Midbrain (tissue), 1 donor: ENCODE data around the gene PPP3R1.
"Not testable (repeated sequence)": the region's sequence is repeated elsewhere in the genome, so short reads cannot be mapped to it uniquely, and the experiment has no call there.

Experiments used
- DNase-seq: peaks from one replicate; lab custom pipeline; 2025; lab: John Stamatoyannopoulos, UW

The PPP3R1 gene

DNA sequence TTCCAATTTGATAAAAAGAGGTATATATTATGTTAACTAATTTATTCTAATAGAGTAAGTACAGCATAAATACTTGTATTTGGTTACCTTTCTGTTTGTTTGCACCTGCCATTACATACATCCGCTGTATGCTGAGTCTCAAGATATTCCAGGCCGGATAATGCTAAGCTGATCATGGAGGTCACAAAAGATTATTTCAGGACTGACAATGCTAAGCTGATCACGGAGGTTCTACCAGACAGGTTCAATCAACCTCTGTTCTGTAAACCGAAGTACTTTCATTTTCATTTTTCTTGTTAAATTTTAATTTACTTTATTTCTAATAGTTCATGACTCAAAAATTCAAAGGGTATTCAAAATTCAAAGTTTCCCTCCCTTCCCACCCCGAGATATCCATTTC lies 63.5 kb downstream of the PPP3R1 start:
- DNase-seq, result no peak

DNA sequence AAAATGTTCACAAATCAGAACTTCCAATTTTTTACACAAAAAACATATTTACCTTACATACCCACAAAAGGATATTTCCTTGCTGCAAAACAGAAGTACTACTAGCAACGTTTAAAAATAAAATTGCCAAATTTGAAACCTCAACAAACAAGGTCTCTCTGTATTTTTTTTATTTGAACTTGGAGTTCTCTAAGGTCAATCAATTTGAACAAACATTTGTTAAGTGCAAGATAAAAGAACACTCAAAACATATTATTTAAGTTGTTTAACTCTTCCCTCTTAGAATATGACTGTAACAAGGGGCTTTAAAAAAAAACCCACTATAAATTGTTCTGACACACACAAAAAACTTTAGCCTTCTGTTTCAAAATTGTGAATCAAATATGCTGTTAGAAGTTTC lies 65.0 kb downstream of the PPP3R1 start:
- no peak for DNase-seq

DNA sequence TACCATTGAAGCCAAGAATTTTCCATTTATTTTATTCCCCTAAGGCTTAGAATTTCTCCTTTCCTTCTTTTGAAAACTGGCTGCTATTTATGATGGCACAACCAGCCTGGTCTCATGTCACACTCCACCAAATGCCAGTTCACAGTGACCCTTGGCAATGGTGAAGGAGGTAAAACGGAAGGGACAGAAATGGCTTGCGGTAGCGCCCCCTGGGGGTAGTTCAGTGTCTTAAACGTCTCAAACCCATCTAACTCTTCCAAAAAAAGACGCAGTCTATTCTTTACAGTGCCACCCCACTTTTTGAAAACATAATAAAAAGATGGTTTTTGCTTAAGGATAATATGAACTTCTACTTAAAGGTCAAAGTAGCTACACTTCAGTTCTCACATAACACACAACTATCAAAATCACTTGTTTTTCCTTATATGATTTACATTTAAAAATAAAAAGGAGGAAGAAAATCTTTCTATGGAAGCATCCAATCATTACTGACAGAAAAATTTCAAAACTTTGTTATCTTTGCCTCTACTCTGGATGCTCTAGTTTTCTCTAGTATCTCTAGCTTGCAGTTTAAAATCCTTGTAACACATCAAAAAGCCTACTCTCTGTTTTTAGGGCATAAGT lies 66.7 kb downstream of the PPP3R1 start:
- DNase-seq, result no peak

DNA sequence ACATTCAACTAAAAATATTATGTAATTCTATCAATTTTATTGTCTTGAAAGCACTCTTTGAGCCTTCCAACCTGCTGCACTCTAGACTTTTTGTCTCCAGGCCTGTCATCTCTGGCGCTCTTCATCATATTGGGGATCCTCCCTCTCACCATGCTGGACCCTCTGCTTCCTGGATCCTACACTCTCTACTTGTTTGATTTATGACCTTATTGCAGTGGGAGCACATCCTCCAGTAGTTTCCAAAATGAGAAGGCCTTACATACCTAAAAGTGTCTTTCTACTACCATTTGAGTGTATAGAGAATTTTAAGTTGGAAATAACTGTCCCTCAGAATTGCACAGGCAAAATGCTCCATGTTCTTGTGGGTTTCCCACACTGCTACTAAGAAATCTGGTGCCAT lies 69.4 kb downstream of the PPP3R1 start:
- DNase-seq, result no peak

DNA sequence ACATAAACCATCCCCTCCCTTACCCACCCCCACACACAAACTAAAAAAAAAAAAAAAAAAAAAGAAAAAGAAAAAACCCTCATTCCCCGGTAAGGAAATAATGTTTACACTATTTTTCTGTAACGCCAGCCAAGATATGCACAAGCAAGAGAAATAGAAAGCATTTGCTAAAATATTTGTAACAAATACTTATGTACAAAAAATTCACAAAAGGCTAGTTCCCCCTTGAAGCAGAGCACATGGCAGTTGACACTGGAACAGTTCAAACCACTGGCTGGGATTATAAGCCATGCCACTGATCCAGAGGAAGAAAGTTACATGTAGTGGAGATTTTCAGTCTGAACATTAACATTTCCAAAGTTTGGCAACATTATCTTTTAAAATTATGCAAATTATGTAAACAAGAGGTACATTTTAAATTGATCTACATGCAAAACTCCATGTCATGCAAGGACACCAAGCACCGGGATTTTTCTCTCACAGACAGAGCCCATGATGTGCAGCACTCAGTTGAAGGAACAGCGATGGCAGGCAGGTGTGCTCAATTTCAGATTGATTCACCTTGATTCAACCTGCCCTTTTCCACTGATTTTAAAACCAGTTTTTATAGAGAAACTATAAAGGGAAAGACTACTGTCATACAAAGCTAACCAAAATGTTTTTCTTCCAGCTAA lies 73.2 kb downstream of the PPP3R1 start:
- DNase-seq, result no peak

DNA sequence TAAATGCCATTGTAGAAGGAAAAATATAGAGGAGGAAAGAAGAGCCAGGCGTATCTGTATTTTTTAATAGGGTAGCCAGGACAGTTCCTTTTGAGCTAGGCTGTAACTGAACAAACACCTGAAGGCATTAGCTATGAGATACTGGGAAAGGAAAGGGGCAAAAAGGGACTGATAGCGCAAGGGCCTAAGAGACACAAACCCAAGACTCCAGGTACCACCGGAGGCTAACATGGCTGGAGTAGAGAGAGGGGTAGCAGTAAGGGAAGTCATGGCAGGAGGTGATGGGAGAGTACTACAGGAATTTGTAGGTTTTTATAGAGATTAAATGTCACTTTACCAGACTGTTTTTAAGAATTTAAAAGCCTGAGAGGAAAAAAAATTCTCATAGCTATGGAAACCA lies 73.9 kb downstream of the PPP3R1 start:
- DNase-seq, result no peak

DNA sequence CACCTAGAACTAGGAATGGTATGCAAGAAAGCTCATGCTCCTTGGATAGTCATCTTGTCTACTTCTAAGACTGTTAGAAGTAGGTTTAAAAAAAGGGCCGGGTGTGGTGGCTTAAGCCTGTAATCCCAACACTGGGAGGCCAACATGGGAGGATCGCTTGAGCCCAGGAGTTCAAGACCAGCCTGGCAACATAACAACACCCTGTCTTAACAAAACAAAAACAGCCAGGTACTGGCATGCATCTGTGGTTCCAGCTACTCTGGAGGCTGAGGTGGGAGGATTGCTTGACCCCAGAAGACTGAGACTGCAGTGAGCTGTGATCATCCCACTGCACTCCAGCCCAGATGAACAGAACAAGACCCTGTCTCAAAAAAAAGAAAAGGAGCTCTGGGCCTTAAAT lies 74.8 kb downstream of the PPP3R1 start:
- no peak for DNase-seq

DNA sequence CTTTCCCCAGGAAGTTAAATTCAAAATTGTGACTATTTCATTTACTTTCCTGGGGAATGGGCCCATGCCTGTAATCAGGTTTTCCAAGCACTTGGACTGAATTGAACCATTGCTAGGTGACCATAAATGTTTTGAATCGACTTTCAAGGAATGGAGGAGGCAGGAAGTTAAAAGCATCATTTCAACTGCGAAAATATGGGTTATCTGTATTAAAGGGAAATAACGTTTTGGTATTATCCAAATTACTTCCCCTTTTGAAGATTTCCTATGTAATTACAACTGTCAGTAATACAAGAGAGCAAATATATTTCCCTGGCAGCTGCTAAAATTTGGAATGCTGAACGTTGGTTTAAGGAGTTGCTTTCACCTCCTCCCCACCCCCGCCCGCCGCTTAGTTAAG lies 75.7 kb downstream of the PPP3R1 start:
- no peak for DNase-seq

DNA sequence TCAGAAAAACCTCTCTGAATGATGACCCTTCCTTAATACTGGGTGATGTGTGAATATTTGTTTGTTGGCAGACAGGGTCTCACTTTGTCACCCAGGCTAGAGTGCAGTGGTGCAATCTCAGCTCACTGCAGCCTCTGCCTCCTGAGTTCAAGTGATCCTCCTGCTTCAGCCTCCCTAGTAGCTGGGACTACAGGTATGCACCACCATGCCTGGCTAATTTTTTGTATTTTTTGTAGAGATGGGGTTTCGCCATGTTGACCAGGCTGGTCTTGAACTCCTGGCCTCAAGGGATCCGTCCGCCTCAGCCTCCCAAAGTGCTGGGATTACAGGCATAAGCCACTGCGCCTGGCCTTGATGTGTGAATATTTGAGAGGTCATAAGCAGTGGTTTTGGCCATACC lies 77.1 kb downstream of the PPP3R1 start:
- DNase-seq, result not testable (repeated sequence)

DNA sequence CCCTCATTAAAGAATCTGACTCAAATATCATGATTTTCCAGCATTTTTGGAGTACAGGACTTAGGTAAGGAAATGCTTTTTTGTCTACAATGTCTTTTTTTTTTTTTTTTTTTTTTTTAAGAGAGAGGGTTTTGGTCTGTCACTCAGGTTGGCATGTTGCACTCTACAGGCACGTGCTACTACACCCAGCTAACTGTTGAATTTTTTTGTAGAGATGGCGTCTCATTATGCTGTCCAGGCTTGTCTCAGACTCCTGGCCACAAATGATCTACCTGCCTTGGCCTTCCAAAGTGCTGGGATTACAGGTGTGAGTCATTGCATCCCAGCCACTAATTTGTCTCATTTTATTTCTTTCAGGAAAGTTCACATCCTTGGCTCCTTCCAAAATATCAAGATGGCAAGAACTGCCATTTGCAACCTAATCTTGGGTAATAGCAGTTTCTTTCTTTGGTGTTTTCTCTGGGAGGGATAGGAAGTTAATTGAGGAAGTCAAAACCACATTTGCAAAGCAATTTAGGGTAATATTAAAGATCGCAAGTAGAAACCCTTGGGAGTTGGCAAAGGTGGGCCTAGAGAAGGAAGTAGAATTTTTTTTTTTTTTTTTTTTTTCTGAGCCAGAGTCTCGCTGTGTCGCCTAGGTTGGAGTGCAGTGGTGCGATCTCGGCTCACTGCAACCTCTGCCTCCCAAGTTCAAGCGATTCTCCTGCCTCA lies 79.2 kb downstream of the PPP3R1 start:
- DNase-seq, result no peak

DNA sequence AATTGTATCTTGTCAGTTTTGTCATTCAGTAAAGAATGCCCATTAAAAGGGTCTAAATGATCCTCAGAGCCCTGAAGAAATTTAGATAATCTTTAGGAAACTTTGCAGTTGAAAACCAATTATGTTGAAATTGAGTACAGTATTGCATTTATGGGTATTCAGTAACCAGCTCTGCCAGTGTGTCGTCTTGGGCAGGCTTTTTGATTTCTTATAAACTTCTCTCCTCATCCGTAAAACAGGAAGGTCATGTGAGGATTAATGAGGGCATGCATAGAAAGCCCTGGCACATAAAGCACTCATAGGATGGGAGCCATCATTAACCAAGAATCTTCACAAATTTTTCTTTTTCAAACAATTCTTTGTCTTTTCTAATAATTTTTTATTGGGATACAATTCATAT lies 79.8 kb downstream of the PPP3R1 start:
- DNase-seq, result no peak

DNA sequence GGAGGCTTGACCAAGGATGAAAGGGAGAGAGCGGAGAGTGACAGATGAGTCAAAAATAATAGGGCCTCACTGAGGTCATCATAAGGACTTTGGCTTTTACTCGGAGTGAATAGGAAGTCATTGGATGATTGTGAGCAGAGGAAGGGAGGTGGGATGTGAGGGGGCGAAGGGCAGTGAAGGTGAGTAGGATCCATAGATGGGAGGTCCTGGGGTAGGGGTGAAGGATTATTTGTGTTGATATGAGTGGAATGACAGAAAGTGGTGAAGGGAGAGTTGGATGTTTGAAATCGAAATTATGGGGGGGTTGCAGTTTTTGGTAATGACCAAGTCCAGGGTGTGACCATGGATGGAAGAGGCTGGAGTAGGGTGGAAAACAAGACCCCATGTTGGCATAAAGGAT lies 80.6 kb downstream of the PPP3R1 start:
- no peak for DNase-seq

DNA sequence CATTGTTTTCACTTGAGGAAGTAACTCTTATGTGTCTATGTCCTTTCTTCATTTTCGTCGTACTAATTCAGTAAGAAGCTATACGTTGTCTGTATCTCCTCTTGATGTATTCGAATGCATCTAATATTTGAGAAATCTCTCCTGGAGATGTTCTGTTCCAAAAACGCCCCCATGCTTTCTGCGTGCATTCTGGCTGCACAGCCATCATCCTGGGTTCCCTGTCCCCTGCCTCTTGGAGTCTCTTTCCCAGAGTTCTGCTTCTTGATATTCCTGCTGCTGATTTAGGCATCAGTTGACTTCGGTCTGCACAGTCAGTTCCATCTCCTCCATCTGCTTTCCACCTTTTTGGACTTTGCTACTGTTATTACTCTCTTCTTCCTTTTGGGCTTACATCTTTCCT lies 81.2 kb downstream of the PPP3R1 start:
- no peak for DNase-seq

DNA sequence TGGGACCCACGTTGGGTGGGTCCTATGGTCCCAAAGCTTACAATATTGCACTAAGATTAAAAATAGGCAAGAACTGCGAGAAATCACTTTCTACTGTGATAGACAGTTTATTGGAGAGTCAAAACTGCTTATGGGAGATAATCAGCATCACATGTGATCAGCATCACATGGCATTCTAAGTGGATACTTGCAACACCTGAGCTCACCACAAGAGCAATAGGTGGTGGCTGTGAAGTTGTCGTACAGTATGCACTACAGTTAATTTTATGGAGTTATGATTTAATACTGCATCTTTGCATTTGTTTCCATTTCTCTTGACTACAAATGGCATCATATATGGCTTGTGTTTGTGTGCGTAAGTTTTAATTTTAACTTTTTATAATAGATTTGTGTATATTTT lies 83.0 kb downstream of the PPP3R1 start:
- DNase-seq, result no peak

DNA sequence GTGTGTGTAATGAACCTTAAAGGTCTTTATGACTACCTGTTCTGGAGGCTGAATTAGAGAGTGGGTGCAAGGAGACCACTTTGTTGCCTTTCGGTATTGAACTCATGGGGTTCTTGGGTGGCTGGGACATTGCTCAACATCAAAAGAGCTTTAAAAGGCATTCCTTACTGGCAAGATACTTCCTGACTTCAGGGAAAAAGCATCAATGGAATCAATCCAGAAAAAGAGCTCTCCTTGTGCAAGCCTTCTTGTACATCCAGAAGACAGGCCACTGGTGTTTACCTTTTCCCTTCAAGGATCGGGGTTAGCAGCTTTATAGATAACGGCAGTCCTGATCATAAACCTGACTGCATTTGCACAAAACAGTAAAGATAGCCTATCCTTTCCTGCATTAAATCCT lies 85.1 kb downstream of the PPP3R1 start:
- DNase-seq, result no peak

DNA sequence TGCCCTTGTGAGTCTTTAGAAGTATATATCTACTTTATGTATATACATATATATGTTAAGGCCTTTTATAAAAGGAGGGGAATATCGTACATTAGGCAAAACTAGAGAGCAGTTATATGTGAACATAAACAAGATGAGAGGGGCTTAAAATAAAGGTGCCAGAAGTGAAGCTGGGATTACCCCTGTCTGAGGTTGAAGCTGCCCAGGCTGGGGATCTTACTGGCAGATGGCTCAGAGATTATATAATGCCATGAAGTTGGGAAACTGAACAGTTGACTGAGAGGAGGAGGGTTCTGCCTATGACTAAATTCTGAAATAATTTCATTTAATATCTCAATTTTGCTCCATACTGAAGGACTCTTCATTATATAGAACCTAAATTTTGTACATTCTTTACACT lies 88.7 kb downstream of the PPP3R1 start:
- no peak for DNase-seq

DNA sequence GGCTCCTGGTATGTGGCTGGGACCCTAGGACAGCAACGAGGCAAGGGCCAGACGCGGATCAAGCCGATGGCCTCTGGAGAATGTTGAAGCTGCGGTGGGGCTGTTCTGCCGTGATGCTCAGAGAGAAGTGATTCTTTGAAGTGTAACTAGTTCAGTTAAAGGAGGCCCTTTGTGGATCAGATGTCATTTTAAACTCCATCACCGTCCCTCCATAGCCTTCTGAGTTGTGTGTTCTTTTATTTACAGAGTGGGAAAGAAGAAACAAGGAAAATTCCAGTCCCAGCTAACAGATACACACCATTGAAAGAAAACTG lies 94.2 kb downstream of the PPP3R1 start:
- no peak for DNase-seq

DNA sequence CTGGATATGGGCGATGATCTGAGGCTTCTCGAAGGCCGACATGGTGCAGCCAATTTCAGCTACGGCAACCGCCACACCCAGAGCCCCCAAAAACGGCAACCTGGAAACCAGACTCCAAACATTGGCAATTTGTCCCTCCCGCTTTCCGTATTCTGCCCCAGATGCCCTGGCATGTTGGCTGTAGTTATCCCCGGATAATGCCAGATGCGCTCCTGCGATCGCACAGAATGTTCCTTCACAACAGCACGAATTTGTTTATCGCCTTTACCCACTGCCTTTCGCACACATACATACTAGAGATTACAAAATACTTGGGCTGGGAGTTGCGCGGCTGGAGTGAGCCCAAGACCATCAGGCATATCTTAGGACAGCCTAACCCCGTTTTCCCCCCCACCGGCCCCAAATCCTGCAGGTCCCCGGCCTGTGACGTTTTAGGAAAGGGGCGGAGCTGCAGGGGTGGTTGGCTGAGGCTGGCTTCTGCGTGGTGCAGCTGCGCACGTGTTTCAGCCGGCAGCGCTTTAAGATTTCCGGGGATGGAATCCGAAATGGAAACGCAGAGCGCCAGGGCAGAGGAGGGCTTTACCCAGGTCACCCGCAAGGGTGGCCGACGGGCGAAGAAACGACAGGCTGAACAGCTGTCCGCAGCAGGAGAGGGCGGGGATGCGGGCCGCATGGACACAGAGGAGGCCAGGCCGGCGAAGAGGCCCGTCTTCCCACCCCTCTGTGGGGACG lies 94.8 kb downstream of the PPP3R1 start, which contains the start of gene PNO1:
PNO1 (plus strand) TSS at position 487 of the 732 bp plus-strand sequence; CDS start at position 534, 47 bp downstream.
- DNase-seq, result peak; percentile 97

DNA sequence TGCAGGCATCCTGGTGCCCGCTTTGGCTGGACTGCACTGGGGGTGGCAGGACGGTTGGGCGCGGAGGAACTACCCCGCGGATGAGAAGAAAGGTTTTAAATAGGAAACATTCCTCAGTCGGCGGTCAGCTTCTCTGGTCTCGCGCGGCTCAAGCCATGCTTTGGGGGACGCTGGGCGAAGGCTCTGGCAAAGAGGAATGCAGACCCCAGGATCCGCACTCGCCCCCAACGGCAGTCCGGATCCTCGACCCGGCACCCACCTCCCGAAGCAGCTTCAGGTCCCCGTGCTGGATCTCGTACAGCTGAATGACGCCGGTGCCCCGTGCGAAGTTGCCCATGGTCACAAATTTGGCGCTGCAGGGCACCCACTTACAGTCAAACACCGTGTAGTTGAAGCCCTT lies 95.3 kb downstream of the PPP3R1 start:
- DNase-seq, result no peak

DNA sequence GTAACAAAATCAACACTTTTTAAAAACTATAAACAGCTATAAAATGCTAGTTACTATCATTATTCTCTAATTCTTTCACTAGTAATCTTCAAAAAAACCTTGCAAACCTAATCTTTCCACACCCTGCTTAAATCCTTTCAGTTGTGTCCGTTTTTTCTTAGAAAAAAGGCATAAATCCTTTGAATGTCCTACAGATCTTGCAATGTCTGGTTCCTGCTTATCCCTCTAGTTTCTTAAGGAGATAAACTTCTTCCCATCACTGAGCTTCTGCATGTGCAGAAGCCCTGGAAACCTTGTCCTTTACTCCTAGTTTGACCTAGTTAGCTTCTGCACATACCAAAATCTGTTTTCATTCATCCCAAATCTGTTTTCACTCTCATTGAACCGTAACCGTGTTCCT lies 95.9 kb downstream of the PPP3R1 start:
- DNase-seq, result no peak

DNA sequence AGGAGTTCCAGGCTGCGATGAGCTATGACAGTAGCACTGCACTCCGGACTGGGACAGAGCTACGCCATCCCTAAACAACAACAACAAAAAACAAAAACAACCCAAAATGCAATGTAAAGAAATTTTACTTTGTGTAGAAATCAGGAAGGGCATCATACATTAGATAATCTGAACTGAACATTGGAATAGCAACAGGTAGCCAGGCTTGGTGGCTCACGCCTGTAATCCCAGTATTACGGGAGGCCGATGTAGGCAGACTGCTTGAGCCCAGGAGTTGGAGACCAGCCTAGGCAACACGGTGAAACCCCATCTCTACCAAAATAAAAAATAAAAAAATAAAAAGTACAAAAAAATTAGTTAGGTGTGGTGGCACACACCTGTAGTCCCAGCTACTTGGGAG lies 96.7 kb downstream of the PPP3R1 start:
- no peak for DNase-seq

DNA sequence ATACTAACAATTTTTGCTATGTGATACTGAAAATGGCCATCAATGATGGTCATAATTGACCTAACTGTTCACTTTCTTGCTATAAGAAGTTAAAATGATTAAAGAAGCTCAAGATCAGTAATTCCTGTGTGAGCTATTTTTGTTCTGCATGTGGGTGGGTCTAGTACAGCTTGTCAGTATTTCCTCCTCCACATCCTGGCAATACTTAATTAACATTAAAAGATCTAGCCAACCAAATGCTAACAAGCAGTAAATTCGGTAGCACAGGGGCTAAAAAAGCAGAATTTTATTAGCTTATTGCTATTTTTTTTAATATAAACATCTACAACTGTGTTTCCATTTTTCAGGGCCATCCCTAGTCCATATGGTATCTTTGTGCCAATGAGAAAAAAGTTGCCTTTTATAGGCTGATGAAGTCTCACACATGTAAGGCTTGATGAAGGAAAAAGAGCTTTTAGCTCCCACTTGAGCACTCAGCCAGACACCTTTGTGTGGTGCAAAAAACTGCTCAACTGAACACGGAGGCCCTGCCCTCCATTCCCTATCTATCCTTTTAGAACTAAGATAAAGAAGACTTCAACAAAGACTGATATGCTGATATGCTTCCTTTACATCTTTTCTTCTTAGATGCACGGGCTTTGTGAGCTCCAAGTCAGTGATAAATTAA lies 99.5 kb downstream of the PPP3R1 start:
- DNase-seq, result no peak
